HG02938 (cell line): ENCODE results near the gene ANKEF1.
"Not testable (repeated sequence)": the region's sequence is repeated elsewhere in the genome, so short reads cannot be mapped to it uniquely, and the experiment has no call there.

Source experiments
- ATAC-seq: cut with Tn5 transposase; IDR thresholded peaks from one replicate; pipeline ENCODE4 v1.9.1; 2021; ENCODE audit warnings: mild to moderate bottlenecking, moderate library complexity; ENCODE audit not compliant: unreplicated experiment

Gene ANKEF1

GRCh38 chr20:10031451-10032215 lies 3.2 kb upstream of the ANKEF1 start:
- not testable (repeated sequence) for ATAC-seq

- ATAC-seq: not testable (repeated sequence)
These were observed 2.5 kb upstream of the ANKEF1 start for GRCh38 chr20:10032269-10032668.

- no peak for ATAC-seq
These were observed 709 bp upstream of the ANKEF1 start for GRCh38 chr20:10033905-10034650.

- ATAC-seq: not testable (repeated sequence)
These were observed 1.5 kb downstream of the ANKEF1 start for GRCh38 chr20:10036321-10036720.

- ATAC-seq: no peak
These were observed 5.5 kb downstream of the ANKEF1 start for GRCh38 chr20:10040070-10040975.

GRCh38 chr20:10042086-10042485 lies 7.3 kb downstream of the ANKEF1 start:
- no peak for ATAC-seq

GRCh38 chr20:10047427-10047826 lies 12.6 kb downstream of the ANKEF1 start:
- ATAC-seq: no peak

GRCh38 chr20:10051185-10051584 lies 16.4 kb downstream of the ANKEF1 start:
- ATAC-seq: no peak

- no peak for ATAC-seq
These were observed 24.2 kb downstream of the ANKEF1 start for GRCh38 chr20:10059006-10059405.

GRCh38 chr20:10060226-10060625 lies 25.4 kb downstream of the ANKEF1 start:
- peak; percentile 90 for ATAC-seq

- no peak for ATAC-seq
These were observed 26.9 kb downstream of the ANKEF1 start for GRCh38 chr20:10061641-10062040.

GRCh38 chr20:10063482-10063881 lies 28.7 kb downstream of the ANKEF1 start:
- no peak for ATAC-seq

- no peak for ATAC-seq
These were observed 29.8 kb downstream of the ANKEF1 start for GRCh38 chr20:10064611-10065010.

- no peak for ATAC-seq
These were observed 30.5 kb downstream of the ANKEF1 start for GRCh38 chr20:10065154-10065833.

- ATAC-seq: no peak
These were observed 32.5 kb downstream of the ANKEF1 start for GRCh38 chr20:10067321-10067720.

GRCh38 chr20:10074513-10074912 lies 39.7 kb downstream of the ANKEF1 start:
- ATAC-seq: peak; percentile 45

- ATAC-seq: no peak
These were observed 40.8 kb downstream of the ANKEF1 start for GRCh38 chr20:10075606-10076005.

GRCh38 chr20:10076126-10077080 lies 41.6 kb downstream of the ANKEF1 start:
- no peak for ATAC-seq

- no peak for ATAC-seq
These were observed 42.3 kb downstream of the ANKEF1 start for GRCh38 chr20:10077081-10077471.

- ATAC-seq: no peak
These were observed 43.1 kb downstream of the ANKEF1 start for GRCh38 chr20:10077886-10078285.
